IMR-90 (cell line): ENCODE data around the gene FAM181B. TPM values are rescaled to one million over a fixed set of nuclear protein-coding genes. Genes with fewer than 3 reads are reported as not detected.

ENCODE experiments used
- ATAC-seq: fragments of 200-7000 bp; cut with Tn5 transposase; 2 replicates; pipeline ENCODE4 v1.9.1; 2020; ENCODE audit warnings: low read depth, mild to moderate bottlenecking, moderate library complexity
- BruUV-seq: library from RNA; stranded (reverse); fragments of 400-500 nt; replicated peaks from 2 replicates; lab custom pipeline; 2021; lab: Mats Ljungman, UMichigan
- CTCF ChIA-PET: fragments of 300-600 bp; formaldehyde crosslinking; extraction: SDS; loops from one replicate; lab custom pipeline; 2021; ENCODE audit warnings: antibody characterized with exemption; lab: Yijun Ruan, JAX
- POLR2A ChIA-PET: fragments of 300-600 bp; sonication (Branson Sonifier 250); formaldehyde crosslinking; loops from one replicate; lab custom pipeline; 2022; ENCODE audit warnings: antibody characterized with exemption; ENCODE audit not compliant: unreplicated experiment; lab: Charles Lee
- DNase-seq: peaks from one replicate; pipeline ENCODE4 v3.0.0; 2013
- H2AFZ ChIP-seq: replicated peaks from 2 replicates; pipeline ENCODE3; 2013; ENCODE audit warnings: low read length, mild to moderate bottlenecking; ENCODE audit not compliant: poor library complexity
- H2AK5ac ChIP-seq: 2 replicates; pipeline ENCODE4 v1.6.1; 2013; ENCODE audit warnings: low read depth, low read length, inconsistent platforms
- H2AK9ac ChIP-seq: replicated peaks from 2 replicates; pipeline ENCODE3; 2013; ENCODE audit warnings: mild to moderate bottlenecking, low read depth, low read length, moderate library complexity; ENCODE audit not compliant: poor library complexity
- H2BK120ac ChIP-seq: 2 replicates; pipeline ENCODE4 v1.6.1; 2013; ENCODE audit warnings: low read depth, low read length, inconsistent platforms
- H2BK15ac ChIP-seq: 3 replicates; pipeline ENCODE4 v1.6.1; 2013; ENCODE audit warnings: low read depth, low read length, inconsistent platforms
- H2BK20ac ChIP-seq: 2 replicates; pipeline ENCODE4 v1.6.1; 2013; ENCODE audit warnings: low read depth, mild to moderate bottlenecking, inconsistent platforms, low read length, moderate library complexity
- H2BK5ac ChIP-seq: 2 replicates; pipeline ENCODE4 v1.6.1; 2013; ENCODE audit warnings: mild to moderate bottlenecking, low read depth, low read length, inconsistent platforms; ENCODE audit not compliant: poor library complexity, severe bottlenecking
- H3K14ac ChIP-seq: replicated peaks from 2 replicates; pipeline ENCODE4 v1.6.1; 2013; ENCODE audit warnings: low read depth, low read length, inconsistent platforms
- H3K18ac ChIP-seq: 2 replicates; pipeline ENCODE4 v1.6.1; 2013; ENCODE audit warnings: low read depth, low read length, control low read depth
- H3K23ac ChIP-seq: 2 replicates; pipeline ENCODE4 v1.6.1; 2013; ENCODE audit warnings: low read depth, low read length, inconsistent platforms
- H3K27ac ChIP-seq: 2 replicates; pipeline ENCODE4 v1.5.1; 2013; ENCODE audit warnings: mild to moderate bottlenecking, control low read depth, low read length; ENCODE audit not compliant: insufficient read depth
- H3K27me3 ChIP-seq: 2 replicates; pipeline ENCODE4 v1.6.1; 2013; ENCODE audit warnings: low read length; ENCODE audit not compliant: control insufficient read depth, insufficient read depth
- H3K36me3 ChIP-seq: 2 replicates; pipeline ENCODE4 v1.6.1; 2013; ENCODE audit warnings: low read length, mixed read lengths; ENCODE audit not compliant: control insufficient read depth, insufficient read depth
- H3K4ac ChIP-seq: 2 replicates; pipeline ENCODE4 v1.6.1; 2013; ENCODE audit warnings: low read depth, low read length, inconsistent platforms
- H3K4me1 ChIP-seq: 2 replicates; pipeline ENCODE4 v1.6.1; 2013; ENCODE audit warnings: low read length, mixed read lengths; ENCODE audit not compliant: control insufficient read depth, insufficient read depth
- H3K4me2 ChIP-seq: 2 replicates; pipeline ENCODE4 v1.6.1; 2013; ENCODE audit warnings: low read depth, mild to moderate bottlenecking, control low read depth, low read length, moderate library complexity
- H3K4me3 ChIP-seq: 2 replicates; pipeline ENCODE4 v1.5.1; 2013; ENCODE audit warnings: low read depth, mild to moderate bottlenecking, control low read depth, low read length, moderate library complexity; ENCODE audit not compliant: insufficient read depth
- H3K56ac ChIP-seq: 2 replicates; pipeline ENCODE4 v1.6.1; 2013; ENCODE audit warnings: low read length, inconsistent platforms; ENCODE audit not compliant: insufficient read depth; ENCODE audit errors: extremely low read depth
- H3K79me1 ChIP-seq, 2 experiments: 2 replicates each; pipeline ENCODE4 v1.6.1; 2013; ENCODE audit warnings: low read length in 2 of 2, inconsistent platforms in 1 of 2, low read depth in 1 of 2
- H3K9ac ChIP-seq: 2 replicates; pipeline ENCODE4 v1.6.1; 2013; ENCODE audit warnings: low read depth, low read length, control low read depth
- H3K9me1 ChIP-seq: 2 replicates; pipeline ENCODE4 v1.6.1; 2013; ENCODE audit warnings: low read length, inconsistent platforms; ENCODE audit not compliant: insufficient read depth
- H3K9me3 ChIP-seq: 2 replicates; pipeline ENCODE4 v1.6.1; 2013; ENCODE audit warnings: low read length; ENCODE audit not compliant: control insufficient read depth, insufficient read depth
- H4K20me1 ChIP-seq: 2 replicates; pipeline ENCODE4 v1.6.1; 2013; ENCODE audit warnings: low read length, inconsistent platforms; ENCODE audit not compliant: insufficient read depth
- H4K5ac ChIP-seq: 2 replicates; pipeline ENCODE4 v1.6.1; 2013; ENCODE audit warnings: mild to moderate bottlenecking, low read depth, low read length, control low read depth
- H4K8ac ChIP-seq, 2 experiments: 2 replicates each; pipeline ENCODE4 v1.6.1; 2013; ENCODE audit warnings: low read depth in 2 of 2, low read length in 2 of 2, control low read depth in 1 of 2, inconsistent platforms in 1 of 2
- H4K91ac ChIP-seq: 2 replicates; pipeline ENCODE4 v1.6.1; 2013; ENCODE audit warnings: low read depth, low read length, inconsistent platforms; ENCODE audit not compliant: insufficient read depth
- CEBPB ChIP-seq: IDR thresholded peaks from 2 replicates; pipeline ENCODE4 v1.6.1; 2012; ENCODE audit warnings: low read depth, low read length, improper control_type of control experiment
- CHD1 ChIP-seq: IDR thresholded peaks from 2 replicates; pipeline ENCODE4 v1.6.1; 2012; ENCODE audit warnings: low read depth, low read length, improper control_type of control experiment
- CTCF ChIP-seq: conservative IDR thresholded peaks from 2 replicates; pipeline ENCODE4 v1.5.1; 2012; ENCODE audit warnings: mild to moderate bottlenecking, low read depth, low read length, improper control_type of control experiment
- MAFK ChIP-seq: IDR thresholded peaks from 2 replicates; pipeline ENCODE4 v1.6.1; 2012; ENCODE audit warnings: low read depth, low read length, improper control_type of control experiment
- MAZ ChIP-seq: IDR thresholded peaks from 2 replicates; pipeline ENCODE4 v1.6.1; 2012; ENCODE audit warnings: low read depth, mild to moderate bottlenecking, low read length, improper control_type of control experiment, moderate library complexity, borderline replicate concordance
- MXI1 ChIP-seq: IDR thresholded peaks from 2 replicates; pipeline ENCODE4 v1.6.1; 2012; ENCODE audit warnings: low read depth, mild to moderate bottlenecking, low read length, moderate library complexity, borderline replicate concordance
- NFE2L2 ChIP-seq: fragments of 150-350 bp; IDR thresholded peaks from 2 replicates; pipeline ENCODE4 v1.6.1; 2016; ENCODE audit warnings: low read depth, mild to moderate bottlenecking, low read length
- POLR2A ChIP-seq: IDR thresholded peaks from 2 replicates; pipeline ENCODE4 v1.6.1; 2012; ENCODE audit warnings: mild to moderate bottlenecking, low read depth, low read length
- RCOR1 ChIP-seq: IDR thresholded peaks from 2 replicates; pipeline ENCODE4 v1.6.1; 2012; ENCODE audit warnings: mild to moderate bottlenecking, low read length, improper control_type of control experiment; ENCODE audit not compliant: insufficient replicate concordance
- RFX5 ChIP-seq: IDR thresholded peaks from 2 replicates; pipeline ENCODE4 v1.8.0; 2012; ENCODE audit warnings: low read depth, mild to moderate bottlenecking, low read length, moderate library complexity
- SMC3 ChIP-seq: fragments of 150-350 bp; IDR thresholded peaks from 2 replicates; pipeline ENCODE4 v1.6.1; 2016; ENCODE audit warnings: low read depth, mild to moderate bottlenecking, antibody characterized with exemption, low read length, moderate library complexity
- USF2 ChIP-seq: fragments of 150-350 bp; IDR thresholded peaks from 2 replicates; pipeline ENCODE4 v1.6.1; 2017; ENCODE audit warnings: mild to moderate bottlenecking, antibody characterized with exemption, low read length, low read depth
- WGBS, 2 experiments: methylation state at CpG; one replicate each; pipeline versions ENCODE4 v1.1.5 to v1.1.7; 2013; ENCODE audit warnings: missing lambda C conversion rate in 2 of 2; ENCODE audit not compliant: insufficient read length in 1 of 2; ENCODE audit errors: extremely low coverage in 2 of 2; 5-methylcytosine and 5-hydroxymethylcytosine counted together
- dilution Hi-C: fragments of 300-500 bp; cut with HindIII; formaldehyde crosslinking; loops from one replicate; pipeline ENCODE4 v1.14.3; 2018; ENCODE audit warnings: low sequenced_read_pairs; ENCODE audit not compliant: unreplicated experiment
- in situ Hi-C: fragments of 300-500 bp; cut with MboI; formaldehyde crosslinking; loops from 3 replicates; pipeline ENCODE4 v1.14.3; 2019; ENCODE audit warnings: low sequenced_read_pairs, inconsistent platforms, mixed read lengths
- intact Hi-C: fragments of 100-400 bp; cut with micrococcal nuclease; formaldehyde crosslinking; loops from 2 replicates; pipeline ENCODE4 v1.10.0; 2022
- polyA plus RNA-seq, 3 experiments: library from polyadenylated mRNA; depleted of rRNA; stranded (reverse); fragments of >200 nt; gene quantifications; 2 replicates each; pipeline ENCODE4 v1.2.3, GENCODE V29; 2012; ENCODE audit warnings: low replicate concordance in 1 of 3
- total RNA-seq: library from RNA; depleted of rRNA; stranded (reverse); fragments of >200 nt; gene quantifications from 2 replicates; pipeline ENCODE4 v1.2.3, GENCODE V29; 2012

Gene FAM181B
- total and polyA plus RNA-seq, 2 of the 4 experiments (the other 2 are of a cell fraction) = not detected

GRCh38 chr11:82734120-82734479, 436 bp upstream of the FAM181B start:
- ATAC-seq = 0 out of 2 replicates have a peak, but pooled peaks have one; percentile 14
- CTCF ChIA-PET = interaction anchor here (1.0 kb wide), 1 partner anchor 11 kb away, joined by 4 read pairs; no protein-coding TSS in a partner anchor
- Histone ChIP-seq H3K14ac (no peak overlapping the region), H4K8ac (no peak overlapping the region), H4K91ac (no peak overlapping the region), H3K23ac (no peak overlapping the region; the same call in 1 of the 2 replicates), H2BK15ac (no peak overlapping the region), H4K5ac (no peak overlapping the region), H2BK5ac (no peak overlapping the region), H3K4me1 (peaks cover 2% of the 10 kb centered on the region; the same call in 1 of the 2 replicates), H2BK20ac (no peak overlapping the region), H2BK120ac (no peak overlapping the region), H2AK5ac (no peak overlapping the region), H3K4me2 (no peak overlapping the region; the same call in 1 of the 2 replicates), H3K79me1 (no peaks in the 10 kb centered on the region), H3K4ac (no peak overlapping the region), H3K9me1 (no peaks in the 10 kb centered on the region), H2AFZ (peak overlapping the region; percentile 77), H3K9me3 (peaks cover 5% of the 10 kb centered on the region; the same call in 1 of the 2 replicates), H3K27ac (no peak overlapping the region), H3K9ac (no peak overlapping the region), H2AK9ac (no peak overlapping the region), H3K36me3 (no peaks in the 10 kb centered on the region), H3K27me3 (peaks cover 56% of the 10 kb centered on the region), H3K4me3 (no peak overlapping the region), H4K20me1 (no peaks in the 10 kb centered on the region), H3K18ac (no peak overlapping the region), H3K56ac (no peak overlapping the region)
- WGBS, 2 experiments = no CpG with 5 or more reads among the region's 9 CpGs
- no TSS peak for BruUV-seq
- TF ChIP-seq MAFK = no peak
- no peak for TF ChIP-seq SMC3
- no peak for TF ChIP-seq RFX5
- TF ChIP-seq MXI1 = no peak
- TF ChIP-seq CEBPB = no peak
- no peak for TF ChIP-seq NFE2L2
- TF ChIP-seq RCOR1 = no peak
- no peak for TF ChIP-seq CTCF
- TF ChIP-seq USF2 = no peak
- no peak for TF ChIP-seq CHD1
- TF ChIP-seq POLR2A = no peak
- TF ChIP-seq MAZ = no peak
- intact Hi-C loops (no loop called here), in situ Hi-C loops (no loop called here), dilution Hi-C loops (no loop called here)
- POLR2A ChIA-PET = no interaction called here
- DNase-seq = no peak
